ENCODE data around the gene CDKN1A.

CDKN1A gene

GRCh38 chr6:36663504-36664446, 14.7 kb upstream of the CDKN1A start:
- Histone ChIP-seq H3K9me3 (ENCODE audit: severe bottlenecking) (no peaks in the 10 kb centered on the region), H3K36me3 (no peaks in the 10 kb centered on the region), H3K27ac (no peak overlapping the region), H3K27me3 (ENCODE audit: insufficient read depth, low read depth, severe bottlenecking) (no peaks in the 10 kb centered on the region), H3K4me3 (ENCODE audit: low read depth, low read length) (no peak overlapping the region)
- TF ChIP-seq CTCF (IDR thresholded peaks at IDR 0.05; ENCODE audit: low read depth, low read length) = no peak
- DNase-seq = no peak

GRCh38 chr6:36665180-36665579, 13.3 kb upstream of the CDKN1A start:
- Histone ChIP-seq H3K36me3 (no peaks in the 10 kb centered on the region), H3K4me3 (ENCODE audit: low read depth, low read length) (no peak overlapping the region), H3K9me3 (ENCODE audit: severe bottlenecking) (no peaks in the 10 kb centered on the region), H3K27ac (peak overlapping the region; percentile 10; the same call in 1 of the 2 replicates), H3K27me3 (ENCODE audit: insufficient read depth, low read depth, severe bottlenecking) (no peaks in the 10 kb centered on the region)
- DNase-seq = no peak
- no peak for TF ChIP-seq CTCF (IDR thresholded peaks at IDR 0.05; ENCODE audit: low read depth, low read length)

- Histone ChIP-seq H3K27ac (peak overlapping the region; percentile 90), H3K9me3 (ENCODE audit: severe bottlenecking) (no peaks in the 10 kb centered on the region)
Measured at GRCh38 chr6:36666287-36666686, 12.2 kb upstream of the CDKN1A start.

GRCh38 chr6:36666826-36667591, 11.5 kb upstream of the CDKN1A start:
- TF ChIP-seq CTCF (IDR thresholded peaks at IDR 0.05; ENCODE audit: low read depth, low read length) = no peak
- Histone ChIP-seq H3K27me3 (ENCODE audit: insufficient read depth, low read depth, severe bottlenecking) (no peaks in the 10 kb centered on the region), H3K27ac (peak overlapping the region; percentile 90), H3K9me3 (ENCODE audit: severe bottlenecking) (no peaks in the 10 kb centered on the region), H3K4me3 (ENCODE audit: low read depth, low read length) (no peak overlapping the region), H3K36me3 (no peaks in the 10 kb centered on the region)
- DNase-seq = peak; percentile 98

More at GRCh38 chr6:36666287-36666686, 12.2 kb upstream of the CDKN1A start:
- DNase-seq = no peak
- no peaks in the 10 kb centered on the region for H3K27me3 ChIP-seq (ENCODE audit: insufficient read depth, low read depth, severe bottlenecking)
- no peaks in the 10 kb centered on the region for H3K36me3 ChIP-seq
- no peak overlapping the region for H3K4me3 ChIP-seq (ENCODE audit: low read depth, low read length)
- TF ChIP-seq CTCF (IDR thresholded peaks at IDR 0.05; ENCODE audit: low read depth, low read length) = no peak

GRCh38 chr6:36668591-36668990, 9.9 kb upstream of the CDKN1A start:
- no peak for TF ChIP-seq CTCF (IDR thresholded peaks at IDR 0.05; ENCODE audit: low read depth, low read length)
- Histone ChIP-seq H3K9me3 (ENCODE audit: severe bottlenecking) (no peaks in the 10 kb centered on the region), H3K36me3 (no peaks in the 10 kb centered on the region), H3K27ac (peak overlapping the region; percentile 90; the same call in 1 of the 2 replicates), H3K27me3 (ENCODE audit: insufficient read depth, low read depth, severe bottlenecking) (no peaks in the 10 kb centered on the region), H3K4me3 (ENCODE audit: low read depth, low read length) (no peak overlapping the region)
- no peak for DNase-seq

All from WERI-Rb-1 (cell line).